ENCODE data around the gene PCDH18. TPM values are rescaled to one million over a fixed set of nuclear protein-coding genes. Genes with fewer than 3 reads are reported as not detected.

PCDH18 gene
- total and polyA plus RNA-seq, 2 experiments from 2014 or later = 17.2 to 70.9 TPM

GRCh38 chr4:137524725-137525369 lies 7.4 kb downstream of the PCDH18 start:
- H3K4me2 ChIP-seq = peak overlapping the region; percentile 74
- H3K36me3 ChIP-seq (replicated peaks; ENCODE audit: insufficient read depth, low read depth) = no peaks in the 10 kb centered on the region
- no peaks in the 10 kb centered on the region for H3K4me1 ChIP-seq (ENCODE audit: insufficient read depth)
- 73% methylated on average over 4 of the region's 4 CpGs for WGBS (ENCODE audit: low lambda C conversion rate, missing lambda C conversion rate)
- no peak overlapping the region for H2AFZ ChIP-seq
- no peaks in the 10 kb centered on the region for H3K27me3 ChIP-seq
- H3K79me2 ChIP-seq = peaks cover 73% of the 10 kb centered on the region
- no peaks in the 10 kb centered on the region for H3K9me2 ChIP-seq (replicated peaks; ENCODE audit: insufficient read depth)
- H3K4me3 ChIP-seq = no peak overlapping the region
- H3K27ac ChIP-seq = peak overlapping the region; percentile 11
- TF ChIP-seq EZH2phosphoT487 (IDR thresholded peaks at IDR 0.05; ENCODE audit: low read depth, severe bottlenecking, unreplicated experiment) (no peak), EZH2 (IDR thresholded peaks at IDR 0.05; ENCODE audit: borderline replicate concordance) (no peak), CTCF (IDR thresholded peaks at IDR 0.05; ENCODE audit: poor library complexity) (no peak)
- no peak for DNase-seq (ENCODE audit: low spot score)
- peaks cover 31% of the 10 kb centered on the region for H4K20me1 ChIP-seq (ENCODE audit: insufficient read depth, poor library complexity, severe bottlenecking)
- no peaks in the 10 kb centered on the region for H3K9me3 ChIP-seq (ENCODE audit: low read depth)

- no peaks in the 10 kb centered on the region for H3K9me2 ChIP-seq (replicated peaks; ENCODE audit: insufficient read depth)
- H3K4me3 ChIP-seq = no peak overlapping the region
- H2AFZ ChIP-seq = no peak overlapping the region
- peak overlapping the region; percentile 3 for H3K4me2 ChIP-seq
- H3K4me1 ChIP-seq (ENCODE audit: insufficient read depth) = no peaks in the 10 kb centered on the region
- peaks cover 59% of the 10 kb centered on the region for H3K79me2 ChIP-seq
- no peaks in the 10 kb centered on the region for H3K36me3 ChIP-seq (replicated peaks; ENCODE audit: insufficient read depth, low read depth)
- 79% methylated on average over 1 of the region's 1 CpG for WGBS (ENCODE audit: low lambda C conversion rate, missing lambda C conversion rate)
- H3K27me3 ChIP-seq = no peaks in the 10 kb centered on the region
- TF ChIP-seq CTCF (IDR thresholded peaks at IDR 0.05; ENCODE audit: poor library complexity) (no peak), EZH2 (IDR thresholded peaks at IDR 0.05; ENCODE audit: borderline replicate concordance) (no peak), EZH2phosphoT487 (IDR thresholded peaks at IDR 0.05; ENCODE audit: low read depth, severe bottlenecking, unreplicated experiment) (no peak)
- no peak for DNase-seq (ENCODE audit: low spot score)
- H3K9me3 ChIP-seq (ENCODE audit: low read depth) = no peaks in the 10 kb centered on the region
- peaks cover 21% of the 10 kb centered on the region for H4K20me1 ChIP-seq (ENCODE audit: insufficient read depth, poor library complexity, severe bottlenecking)
- H3K27ac ChIP-seq = no peak overlapping the region
Measured at GRCh38 chr4:137523329-137523728, 9.0 kb downstream of the PCDH18 start.

GRCh38 chr4:137521053-137521452 lies 11.2 kb downstream of the PCDH18 start:
- H2AFZ ChIP-seq = no peak overlapping the region
- H3K9me2 ChIP-seq (replicated peaks; ENCODE audit: insufficient read depth) = no peaks in the 10 kb centered on the region
- DNase-seq (ENCODE audit: low spot score) = no peak
- peaks cover 18% of the 10 kb centered on the region for H4K20me1 ChIP-seq (ENCODE audit: insufficient read depth, poor library complexity, severe bottlenecking)
- no peaks in the 10 kb centered on the region for H3K27me3 ChIP-seq
- H3K27ac ChIP-seq = no peak overlapping the region
- H3K9me3 ChIP-seq (ENCODE audit: low read depth) = no peaks in the 10 kb centered on the region
- no peaks in the 10 kb centered on the region for H3K4me1 ChIP-seq (ENCODE audit: insufficient read depth)
- no peaks in the 10 kb centered on the region for H3K36me3 ChIP-seq (replicated peaks; ENCODE audit: insufficient read depth, low read depth)
- WGBS (ENCODE audit: low lambda C conversion rate, missing lambda C conversion rate) = 98% methylated on average over 9 of the region's 9 CpGs
- TF ChIP-seq CTCF (IDR thresholded peaks at IDR 0.05; ENCODE audit: poor library complexity) (no peak), EZH2phosphoT487 (IDR thresholded peaks at IDR 0.05; ENCODE audit: low read depth, severe bottlenecking, unreplicated experiment) (no peak), EZH2 (IDR thresholded peaks at IDR 0.05; ENCODE audit: borderline replicate concordance) (no peak)
- H3K4me3 ChIP-seq = no peak overlapping the region
- H3K79me2 ChIP-seq = peaks cover 36% of the 10 kb centered on the region
- H3K4me2 ChIP-seq = no peak overlapping the region
